Measurements from ENCODE around the gene SLC15A5. TPM values are rescaled to one million over a fixed set of nuclear protein-coding genes. Genes with fewer than 3 reads are reported as not detected.

The SLC15A5 gene
- total RNA-seq, 4 donors from 2014 or later, result not detected

Other genes starting within 250 kb of the SLC15A5 start
- 10 to 100 TPM; 39.8 to 65.9 (median 44.6) TPM for gene MGST1, start 70.0 kb upstream of the SLC15A5 start, total RNA-seq